ENCODE results near the gene MRGPRF.

Gene MRGPRF

DNA sequence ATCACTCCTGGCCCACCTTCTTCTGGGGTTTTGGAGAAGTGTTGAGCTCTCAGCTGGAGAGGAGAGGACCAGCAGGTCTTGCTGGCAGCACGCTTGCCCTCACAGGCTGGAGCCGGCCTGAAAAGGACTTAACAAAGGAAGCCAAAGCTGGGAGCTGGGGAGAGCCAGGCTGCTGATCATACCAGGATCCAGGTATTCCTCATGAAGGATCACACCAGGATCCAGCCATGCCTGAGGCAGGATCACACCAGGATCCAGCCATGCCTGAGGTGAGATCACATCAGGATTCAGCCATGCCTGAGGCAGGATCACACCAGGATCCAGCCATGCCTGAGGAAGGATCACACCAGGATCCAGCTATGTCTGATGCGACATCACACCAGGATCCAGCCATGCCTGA lies 49.3 kb downstream of the MRGPRF start:
- DNase-seq (ENCODE audit: low read depth, low spot score) = no peak

DNA sequence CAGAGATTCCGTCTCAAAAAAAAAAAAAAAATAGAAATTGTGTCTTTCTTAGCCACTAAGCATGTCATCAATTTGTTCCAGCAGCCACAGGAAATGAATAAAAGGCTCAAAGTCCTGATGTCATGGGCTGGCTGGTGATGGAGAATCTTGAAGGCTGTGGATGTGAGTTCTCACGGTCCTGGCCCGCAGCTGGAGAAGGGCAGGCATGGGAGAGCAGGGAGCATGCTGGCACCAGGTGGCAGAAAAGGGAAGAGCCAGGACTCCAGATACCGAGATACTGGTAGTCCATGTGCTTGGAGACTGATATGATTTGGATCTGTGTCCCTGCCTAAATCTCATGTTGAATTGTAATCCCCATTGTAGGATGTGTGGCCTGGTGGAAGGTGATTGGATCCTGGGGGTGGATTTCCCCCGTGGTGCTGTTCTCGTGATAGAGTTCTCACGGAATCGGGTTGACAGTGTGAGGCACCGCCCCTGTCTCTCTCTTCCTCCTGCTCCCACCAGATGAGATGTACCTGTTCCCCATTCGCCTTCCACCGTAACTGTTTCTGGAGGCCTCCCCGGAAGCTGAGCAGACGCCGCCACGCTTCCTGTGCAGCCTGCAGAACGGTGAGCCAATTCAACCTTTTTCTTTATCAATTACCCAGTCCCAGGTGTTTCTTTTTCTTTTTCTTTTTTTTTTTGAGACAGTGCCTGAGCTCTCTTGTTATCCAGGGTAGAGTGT lies 50.4 kb downstream of the MRGPRF start:
- DNase-seq (ENCODE audit: low read depth, low spot score) = no peak

DNA sequence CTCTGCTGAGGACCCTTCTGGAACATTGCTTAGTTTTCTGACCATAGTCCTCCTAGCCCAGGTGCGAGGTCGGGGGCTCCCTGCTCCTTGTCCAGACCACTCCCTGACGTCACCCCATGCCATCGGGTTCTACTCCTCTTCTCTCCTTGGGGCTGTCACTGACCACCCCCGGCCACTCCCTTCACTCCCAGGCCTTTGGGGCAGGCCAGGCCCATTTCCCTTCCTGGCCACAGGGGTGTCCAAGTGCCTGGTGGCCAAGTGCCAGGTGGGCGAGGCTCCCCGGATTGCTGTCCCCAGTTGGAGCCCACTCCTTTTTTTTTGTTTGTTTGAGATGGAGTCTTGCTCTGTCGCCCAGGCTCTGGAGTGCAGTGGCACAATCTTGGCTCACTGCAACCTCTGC lies 51.8 kb downstream of the MRGPRF start:
- DNase-seq (ENCODE audit: low read depth, low spot score) = no peak

DNA sequence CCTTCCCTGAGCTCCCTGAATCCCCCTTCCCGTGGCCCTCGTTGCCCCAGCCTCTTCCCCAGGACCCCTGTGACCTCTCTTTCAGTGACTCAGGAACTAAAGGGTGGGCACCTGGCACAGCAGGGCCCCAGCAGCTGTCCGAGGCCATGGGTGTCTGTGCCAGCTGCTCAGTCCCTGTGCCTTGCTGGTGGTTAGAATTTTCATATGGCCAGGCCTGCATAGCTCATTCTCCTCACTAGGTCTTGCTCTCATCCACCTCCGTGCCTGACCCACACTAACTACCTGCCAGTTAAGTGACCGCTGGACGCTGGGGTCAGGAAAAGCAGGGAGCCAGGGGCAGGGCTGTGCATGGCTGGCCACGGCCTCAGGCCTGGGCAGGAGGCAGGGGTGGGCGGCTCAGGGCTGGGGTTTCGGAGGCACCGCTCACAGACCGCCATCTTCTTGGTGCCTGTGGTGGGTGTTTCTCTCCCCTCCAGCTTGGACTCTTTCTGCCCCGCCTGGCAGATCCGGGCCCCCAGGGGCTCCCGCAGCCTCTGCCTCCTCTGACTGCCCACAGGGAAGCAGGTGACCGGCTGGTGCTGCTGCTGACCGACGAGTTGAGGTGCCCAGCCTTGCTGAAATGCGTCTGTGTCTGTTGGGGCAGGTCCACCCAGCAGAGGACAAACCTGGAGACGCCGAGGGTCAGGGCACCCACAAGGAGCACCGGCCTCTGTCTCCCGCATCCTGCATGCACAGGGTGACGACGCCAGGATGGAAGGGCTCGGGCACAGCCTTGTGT lies 52.6 kb downstream of the MRGPRF start:
- DNase-seq (ENCODE audit: low read depth, low spot score) = no peak

DNA sequence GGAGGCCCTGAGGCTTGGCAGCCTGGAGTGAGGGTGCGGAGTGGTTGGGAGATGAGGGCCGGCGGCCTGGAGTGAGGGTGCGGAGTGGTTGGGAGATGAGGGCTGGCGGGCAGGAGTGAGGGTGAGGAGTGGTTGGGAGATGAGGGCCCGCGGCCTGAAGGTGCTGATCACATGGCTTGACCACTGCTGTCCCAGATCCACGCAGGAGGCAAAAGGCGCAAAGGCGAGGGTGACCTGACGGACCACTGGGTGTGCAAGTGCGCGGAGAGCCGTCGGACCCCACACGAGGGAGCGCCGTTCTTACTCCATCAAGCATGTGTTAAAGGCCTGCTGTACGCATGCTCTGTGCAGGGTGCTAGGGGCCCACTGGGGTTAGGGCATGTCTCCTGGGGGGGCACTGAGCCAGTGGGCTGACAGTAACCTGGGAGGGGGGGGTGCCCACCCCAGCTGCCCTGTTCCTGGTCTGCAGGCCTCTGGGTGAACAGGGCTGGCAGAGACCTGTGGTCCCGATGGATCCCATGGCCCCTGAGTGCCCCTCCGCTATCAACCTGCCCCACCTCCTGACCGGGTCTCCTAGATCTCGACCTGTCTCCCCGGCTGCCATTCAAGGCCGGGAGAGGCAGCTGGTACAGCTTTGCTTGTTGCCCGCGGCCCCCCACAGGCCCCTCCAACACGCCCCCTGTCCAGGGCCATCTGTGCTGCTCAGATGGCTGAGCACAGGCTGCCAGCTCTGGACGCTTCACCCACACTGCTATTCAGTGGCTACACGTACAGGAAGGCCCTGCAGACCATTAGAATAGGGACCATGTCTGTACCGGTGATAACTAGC lies 53.4 kb downstream of the MRGPRF start:
- no peak for DNase-seq (ENCODE audit: low read depth, low spot score)

DNA sequence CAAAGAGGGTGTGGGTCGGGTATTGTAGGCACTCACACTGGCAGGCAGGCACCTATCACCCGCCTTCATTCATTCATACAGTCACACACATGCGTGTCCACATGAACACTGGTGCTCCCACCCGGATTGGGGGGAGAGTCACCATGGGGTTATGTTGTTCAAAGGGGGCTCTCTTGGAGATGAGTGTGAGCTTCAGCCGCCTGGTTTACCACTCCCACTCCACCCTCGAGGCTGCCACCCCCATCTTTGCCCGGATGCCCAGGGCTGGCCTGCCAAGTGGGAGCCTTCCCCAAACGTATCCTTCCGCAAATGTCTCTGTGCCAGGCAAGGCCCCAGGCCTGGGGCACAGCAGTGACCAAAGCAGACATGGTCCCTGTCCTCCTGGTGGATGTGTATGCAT lies 54.8 kb downstream of the MRGPRF start:
- no peak for DNase-seq (ENCODE audit: low read depth, low spot score)

DNA sequence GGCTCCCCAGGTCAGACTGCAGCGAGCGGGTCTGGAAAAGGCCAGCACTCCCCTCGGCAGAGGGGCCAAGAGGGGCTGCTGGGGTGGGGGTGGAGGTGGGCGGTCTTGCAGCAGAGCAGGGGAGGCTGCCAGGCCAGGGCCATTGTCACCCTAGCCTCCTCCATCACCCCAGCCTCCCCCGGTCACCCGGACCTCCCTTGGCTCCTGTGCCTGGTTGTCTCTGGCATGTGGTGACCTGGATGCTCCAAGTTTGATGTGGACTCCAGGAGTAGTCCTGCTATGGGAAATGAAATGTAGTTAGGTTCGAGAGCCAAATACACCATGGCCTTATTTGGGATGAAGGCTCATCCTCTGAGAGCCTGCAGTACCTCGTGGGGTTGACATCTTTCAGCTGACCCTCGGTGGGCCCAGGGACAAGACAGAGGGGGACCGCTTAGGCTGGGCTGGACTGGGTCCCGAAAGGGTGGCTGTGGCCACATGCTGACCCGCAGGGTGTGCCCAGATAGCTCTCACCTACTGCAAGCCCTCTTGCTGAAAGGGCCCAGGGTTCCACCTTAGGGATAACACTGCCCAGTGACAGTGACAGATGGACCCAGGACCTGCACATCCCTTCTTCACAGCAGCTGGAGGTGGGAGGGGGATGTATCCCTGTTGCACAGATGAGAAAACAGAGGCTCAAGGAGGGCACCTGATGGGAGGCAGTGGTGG lies 56.3 kb downstream of the MRGPRF start:
- DNase-seq (ENCODE audit: low read depth, low spot score) = no peak

DNA sequence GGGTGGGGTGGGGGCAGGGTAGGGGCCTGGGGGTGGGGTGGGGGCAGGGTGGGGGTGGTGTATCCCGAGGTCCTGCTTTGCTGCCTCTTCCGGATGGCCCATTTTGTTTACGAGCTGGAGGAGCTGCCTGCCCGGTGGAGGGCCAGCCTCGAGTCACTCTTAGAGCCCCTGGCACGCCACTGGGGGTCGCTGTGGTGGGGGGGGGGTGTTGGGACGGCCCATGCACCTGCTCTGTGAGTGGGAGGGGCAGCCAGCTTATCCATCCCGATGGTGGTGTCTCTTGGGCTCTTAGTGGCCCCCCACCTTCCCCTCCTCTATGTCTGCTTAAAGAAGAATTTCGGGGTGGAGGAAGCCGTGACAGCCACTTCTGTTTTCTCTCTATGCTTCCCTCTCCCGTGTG lies 56.9 kb downstream of the MRGPRF start:
- no peak for DNase-seq (ENCODE audit: low read depth, low spot score)

DNA sequence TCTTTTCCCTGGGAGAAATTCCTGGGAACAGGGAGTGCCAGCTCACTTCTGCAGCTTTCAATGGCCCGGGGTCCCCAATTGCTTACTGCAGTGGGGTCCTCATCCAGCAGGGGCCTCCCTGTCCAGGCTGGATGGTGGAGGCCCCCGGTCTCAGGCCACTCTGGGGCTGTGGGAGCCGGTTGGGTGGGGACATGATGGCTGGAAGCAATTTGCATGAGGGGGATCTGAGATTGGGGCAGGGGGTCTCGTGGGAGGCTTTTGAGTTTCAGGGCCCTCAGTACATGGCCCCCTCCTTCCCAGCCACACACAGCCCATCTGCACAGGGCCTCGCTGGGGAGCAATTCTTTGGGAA lies 57.5 kb downstream of the MRGPRF start:
- no peak for DNase-seq (ENCODE audit: low read depth, low spot score)

DNA sequence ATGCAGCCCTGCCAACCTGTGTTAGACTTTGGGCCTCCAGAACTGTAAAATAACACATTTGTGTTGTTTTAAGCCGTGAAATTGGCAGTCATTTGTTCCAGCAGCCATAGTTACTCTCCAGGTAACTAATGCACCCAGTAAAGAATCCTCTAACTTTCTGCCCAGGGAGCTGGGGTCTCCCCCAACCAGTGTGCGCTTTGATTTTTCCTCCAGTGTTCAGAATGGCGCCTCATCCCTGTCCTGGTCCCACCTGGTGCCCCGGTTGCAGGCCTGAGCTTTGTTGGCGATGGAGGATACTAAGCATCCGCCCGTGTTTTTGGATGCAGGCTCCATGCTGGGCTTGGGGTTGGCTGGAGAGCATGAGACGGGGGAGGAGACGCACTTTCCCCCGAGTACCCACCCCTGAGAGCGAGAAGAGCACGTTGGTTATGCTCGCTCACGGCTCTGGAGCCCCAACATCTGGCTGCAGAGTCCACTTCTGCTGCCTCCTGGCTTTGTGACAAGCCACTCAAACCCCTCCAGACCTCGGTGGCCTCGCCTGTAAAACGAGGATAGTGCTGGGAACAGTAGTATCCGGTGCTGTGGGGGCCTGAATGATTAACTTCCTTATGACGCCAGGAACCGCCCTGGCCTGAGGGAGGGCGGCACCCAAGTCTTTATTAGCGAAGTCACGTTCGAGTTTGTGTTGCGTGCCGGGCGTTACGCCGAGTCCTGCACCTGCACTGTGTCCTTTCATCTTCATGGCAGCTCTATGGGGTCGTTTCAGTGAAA lies 58.0 kb downstream of the MRGPRF start:
- no peak for DNase-seq (ENCODE audit: low read depth, low spot score)

Data from activated CD4-positive, CD25-positive, alpha-beta regulatory T cell treated with anti-CD3 and anti-CD28 coated beads, Interleukin-2, amount 50 U/mL, for 16 hours (primary cell).